Breast epithelium (tissue), 3 donors: ENCODE data around the gene ADPGK.

ENCODE experiments used
- CTCF ChIP-seq, 3 donors: fragments of 450-650 bp; IDR thresholded peaks; one replicate each; pipeline ENCODE4 v1.5.1; 2016 to 2017; ENCODE audit warnings: antibody characterized with exemption in 3 of 3, mild to moderate bottlenecking in 3 of 3, moderate library complexity in 3 of 3
- POLR2A ChIP-seq: fragments of 450-650 bp; IDR thresholded peaks from one replicate; pipeline ENCODE4 v1.6.1; 2016; ENCODE audit warnings: antibody characterized with exemption, mild to moderate bottlenecking, moderate library complexity

GRCh38 chr15:72820278-72820677, 36.7 kb upstream of the ADPGK start:
- no peak for TF ChIP-seq CTCF (IDR thresholded peaks at IDR 0.05)
- TF ChIP-seq POLR2A, result no peak
